ENCODE measurements around the gene MAPK1IP1L. TPM values are rescaled to one million over a fixed set of nuclear protein-coding genes. Genes with fewer than 3 reads are reported as not detected.

Gene MAPK1IP1L
- total and polyA plus RNA-seq, 2 of the 8 experiments (the other 6 are each of a cell fraction or from before 2014, with no cell fraction given): 111 to 228 TPM

DNA sequence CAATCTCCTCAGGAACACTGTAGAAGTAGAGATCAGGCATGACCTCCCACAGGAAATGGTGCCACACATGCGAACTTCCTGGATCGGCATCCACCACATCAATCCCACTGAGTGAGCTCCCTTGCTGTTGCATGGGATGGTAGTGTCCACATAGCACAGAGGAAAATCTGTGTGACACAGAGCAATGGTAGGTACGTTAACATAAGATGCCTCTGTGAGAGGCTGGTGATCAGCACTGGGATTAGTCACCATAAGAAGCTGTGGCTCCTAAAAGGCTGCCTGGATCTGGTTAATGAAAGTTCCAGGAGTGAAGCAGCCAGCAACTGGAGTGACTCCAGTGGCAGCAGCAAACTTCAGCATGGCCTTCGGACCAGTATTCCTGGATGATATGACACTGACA, 46.4 kb upstream of the MAPK1IP1L start:
- Histone ChIP-seq H3K9ac (replicated peaks in 1 of 4; ENCODE audit: extremely low read depth in 1 of 4, low read depth in 3 of 4, low read length in 3 of 4) (no peak overlapping the region), H3K79me1 (ENCODE audit: low read depth, low read length) (no peaks in the 10 kb centered on the region), H3K4me2 (ENCODE audit: insufficient read depth in 1 of 2, low read depth in 2 of 2, low read length in 2 of 2) (no peak overlapping the region), H3K56ac (replicated peaks; ENCODE audit: insufficient read length, low read depth, low read length) (no peak overlapping the region), H4K20me1 (replicated peaks in 1 of 2; ENCODE audit: control insufficient read depth in 1 of 2, insufficient read depth in 2 of 2, low read length in 2 of 2) (no peaks in the 10 kb centered on the region), H2BK20ac (ENCODE audit: low read length) (no peak overlapping the region), H3K27ac (ENCODE audit: low read depth, low read length) (no peak overlapping the region), H3K27me3 (replicated peaks in 1 of 4; ENCODE audit: control insufficient read depth in 3 of 4, extremely low read depth in 1 of 4, insufficient read depth in 3 of 4, low read length in 3 of 4) (no peaks in the 10 kb centered on the region), H2BK12ac (ENCODE audit: low read depth, low read length) (no peak overlapping the region), H4K91ac (replicated peaks; ENCODE audit: insufficient read length, low read length) (no peak overlapping the region), H3K14ac (ENCODE audit: insufficient read length) (no peak overlapping the region), H3K23ac (ENCODE audit: insufficient read length) (no peak overlapping the region), H3K79me2 (ENCODE audit: control insufficient read depth in 1 of 2, insufficient read depth in 2 of 2, low read length in 2 of 2) (no peaks in the 10 kb centered on the region), H4K5ac (ENCODE audit: insufficient read length, low read depth, low read length) (no peak overlapping the region), H4K8ac (ENCODE audit: extremely low read depth, insufficient read depth, low read length) (no peak overlapping the region; the same call in 1 of the 2 replicates), H2BK15ac (ENCODE audit: low read length) (no peak overlapping the region), H3K9me3 (ENCODE audit: insufficient read depth in 2 of 2, low read depth in 1 of 2, low read length in 1 of 2) (no peaks in the 10 kb centered on the region), H3K23me2 (ENCODE audit: low read depth, low read length) (no peaks in the 10 kb centered on the region), H2AK5ac (ENCODE audit: low read depth, low read length) (no peak overlapping the region), H3K4me1 (replicated peaks in 1 of 4; ENCODE audit: control insufficient read depth in 3 of 4, insufficient read depth in 4 of 4, low read length in 3 of 4) (no peaks in the 10 kb centered on the region), H3K4me3 (ENCODE audit: extremely low read depth in 1 of 4, insufficient read depth in 2 of 4, low read depth in 3 of 4, low read length in 4 of 4) (no peak overlapping the region), H3K4ac (replicated peaks; ENCODE audit: insufficient read length, low read depth, low read length) (no peak overlapping the region), H2BK5ac (ENCODE audit: low read depth, low read length) (no peak overlapping the region), H3K36me3 (ENCODE audit: control insufficient read depth in 2 of 4, insufficient read depth in 4 of 4, low read length in 3 of 4) (peaks cover 13 to 99% (median 56%) of the 10 kb centered on the region in 4 experiments; a peak in 7 of 8 replicates), H2AFZ (ENCODE audit: low read length) (no peak overlapping the region), H2BK120ac (replicated peaks; ENCODE audit: low read depth, low read length) (no peak overlapping the region), H3K18ac (ENCODE audit: extremely low read depth, low read length) (no peak overlapping the region)
- FAIRE-seq: no peak
- POLR2A ChIA-PET (ENCODE audit: partially characterized antibody): interaction anchor here (1.2 to 1.7 kb wide), 3 partner anchors 20 to 24 kb away, joined by 3 to 6 read pairs (median 4); partner anchors contain the start of genes SOCS4 and WDHD1
- TF ChIP-seq GABPA (IDR thresholded peaks at IDR 0.05; ENCODE audit: borderline replicate concordance, insufficient read depth, low read length) (no peak), POU5F1 (IDR thresholded peaks at IDR 0.05; ENCODE audit: low read depth, low read length) (no peak), SIN3A (conservative IDR thresholded peaks at IDR 0.05 in 1 of 2, IDR thresholded peaks at IDR 0.05 in 1 of 2; ENCODE audit: low read depth in 1 of 2, low read length in 2 of 2) (no peak)
- CTCF ChIA-PET (ENCODE audit: partially characterized antibody): interaction anchor here (0.6 to 1.1 kb wide), 3 partner anchors 13 to 257 kb away, joined by 3 to 4 read pairs (median 3); no protein-coding TSS in a partner anchor
- WGBS, 2 experiments (ENCODE audit: extremely low coverage in 1 of 2, insufficient coverage in 1 of 2, insufficient read length in 1 of 2, insufficient replicate concordance in 2 of 2, low coverage in 1 of 2, low lambda C conversion rate in 2 of 2, missing lambda C conversion rate in 1 of 2): 99% methylated on average over 4 of the region's 4 CpGs; no CpG with 5 or more reads in 1 of the 2 experiments
- no peak for DNase-seq (ENCODE audit: low read depth in 1 of 2, low spot score in 2 of 2)

Data from H1 (cell line).